BJ (cell line): Measurements from ENCODE around the gene NPHP4. TPM values are rescaled to one million over a fixed set of nuclear protein-coding genes. Genes with fewer than 3 reads are reported as not detected.

Experiments used
- CTCF ChIA-PET: fragments of 350-600 bp; formaldehyde crosslinking; extraction: SDS; loops from one replicate; lab custom pipeline; 2021; ENCODE audit warnings: antibody characterized with exemption, inconsistent platforms; lab: Yijun Ruan, JAX
- POLR2A ChIA-PET: fragments of 300-600 bp; sonication (Branson Sonifier 250); formaldehyde crosslinking; extraction: SDS; loops from one replicate; lab custom pipeline; 2021; ENCODE audit warnings: antibody characterized with exemption; lab: Charles Lee
- DNase-seq: peaks from one replicate; pipeline ENCODE4 v3.0.0-alpha.2; 2011; ENCODE audit warnings: low read depth
- H3K27me3 ChIP-seq: 2 replicates; pipeline ENCODE4 v1.6.0; 2011; ENCODE audit warnings: low read length; ENCODE audit not compliant: control insufficient read depth, insufficient read depth
- H3K36me3 ChIP-seq: 2 replicates; pipeline ENCODE4 v1.5.1; 2011; ENCODE audit warnings: low read length; ENCODE audit not compliant: control insufficient read depth, insufficient read depth
- H3K4me3 ChIP-seq: 2 replicates; pipeline ENCODE4 v1.5.1; 2011; ENCODE audit warnings: low read depth, mild to moderate bottlenecking, control low read depth, low read length
- CTCF ChIP-seq: IDR thresholded peaks from 2 replicates; pipeline ENCODE4 v1.5.1; 2011; ENCODE audit warnings: low read depth, mild to moderate bottlenecking, control low read depth, inconsistent platforms, low read length, moderate library complexity; ENCODE audit not compliant: insufficient read depth
- polyA plus RNA-seq: library from polyadenylated mRNA; depleted of rRNA; stranded (reverse); fragments of >200 nt; gene quantifications from 2 replicates; pipeline ENCODE4 v1.2.3, GENCODE V29; 2011

Gene NPHP4
- polyA plus RNA-seq, 1 experiment, result 4.3 TPM

GRCh38 chr1:5974631-5975030 is 17.6 kb downstream of the NPHP4 start:
- ChIA-PET CTCF (interaction anchor here (0.6 to 5.9 kb wide), 7 partner anchors 8 to 1324 kb away, joined by 3 to 44 read pairs (median 7); no protein-coding TSS in a partner anchor), POLR2A (no interaction called here)
- no peak for DNase-seq
- Histone ChIP-seq H3K27me3 (no peaks in the 10 kb centered on the region), H3K36me3 (no peaks in the 10 kb centered on the region), H3K4me3 (no peak overlapping the region)
- no peak for TF ChIP-seq CTCF

GRCh38 chr1:5973771-5974170 is 18.5 kb downstream of the NPHP4 start:
- H3K4me3 ChIP-seq, result no peak overlapping the region
- H3K36me3 ChIP-seq, result no peaks in the 10 kb centered on the region
- no peak for TF ChIP-seq CTCF
- H3K27me3 ChIP-seq, result no peaks in the 10 kb centered on the region
- ChIA-PET POLR2A (no interaction called here), CTCF (interaction anchor here (1.6 to 5.9 kb wide), 4 partner anchors 12 to 465 kb away, joined by 4 to 44 read pairs (median 12); no protein-coding TSS in a partner anchor)
- DNase-seq, result no peak

- ChIA-PET POLR2A (no interaction called here), CTCF (interaction anchor here (0.6 to 5.9 kb wide), 3 partner anchors 13 to 463 kb away, joined by 3 to 44 read pairs (median 4); no protein-coding TSS in a partner anchor)
- peaks cover 2% of the 10 kb centered on the region for H3K36me3 ChIP-seq
- no peak for TF ChIP-seq CTCF
- no peaks in the 10 kb centered on the region for H3K27me3 ChIP-seq
- H3K4me3 ChIP-seq, result no peak overlapping the region
- DNase-seq, result no peak
Measured at GRCh38 chr1:5972198-5972520, 20.1 kb downstream of the NPHP4 start.

GRCh38 chr1:5971471-5972197 is 20.6 kb downstream of the NPHP4 start:
- CTCF ChIA-PET, result no interaction called here
- POLR2A ChIA-PET, result no interaction called here
- no peak for TF ChIP-seq CTCF
- no peak for DNase-seq
- no peaks in the 10 kb centered on the region for H3K27me3 ChIP-seq
- H3K4me3 ChIP-seq, result no peak overlapping the region
- H3K36me3 ChIP-seq, result peaks cover 4% of the 10 kb centered on the region

GRCh38 chr1:5970610-5971273 is 21.5 kb downstream of the NPHP4 start:
- ChIA-PET CTCF (interaction anchor here (1.2 kb wide), 1 partner anchor 460 kb away, joined by 3 read pairs; no protein-coding TSS in a partner anchor), POLR2A (no interaction called here)
- no peaks in the 10 kb centered on the region for H3K27me3 ChIP-seq
- TF ChIP-seq CTCF, result no peak
- no peak overlapping the region for H3K4me3 ChIP-seq
- peaks cover 4% of the 10 kb centered on the region for H3K36me3 ChIP-seq
- no peak for DNase-seq
